Measurements from ENCODE around the gene PCBD1.

PCBD1 gene

DNA sequence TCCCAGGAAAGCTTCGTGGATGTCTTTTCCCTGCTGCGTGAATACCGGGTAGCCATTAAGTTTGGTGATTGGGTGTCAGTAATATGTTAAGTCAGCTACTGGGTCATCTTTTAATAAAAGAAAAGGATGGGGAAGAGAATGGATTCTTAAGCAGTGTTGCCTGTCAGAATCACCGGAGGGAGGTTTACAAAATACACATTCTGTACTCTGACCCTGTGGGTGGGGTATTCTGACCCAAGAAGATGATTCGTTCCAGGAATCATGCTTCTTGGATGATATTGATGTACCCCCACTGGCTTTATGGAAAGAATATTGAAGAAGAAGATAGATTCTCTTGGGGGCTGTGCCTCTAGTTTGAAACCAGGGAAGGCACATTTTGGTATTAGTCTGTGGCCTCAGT lies 54.3 kb downstream of the PCBD1 start:
- no peak for DNase-seq (ENCODE audit: low spot score)

DNA sequence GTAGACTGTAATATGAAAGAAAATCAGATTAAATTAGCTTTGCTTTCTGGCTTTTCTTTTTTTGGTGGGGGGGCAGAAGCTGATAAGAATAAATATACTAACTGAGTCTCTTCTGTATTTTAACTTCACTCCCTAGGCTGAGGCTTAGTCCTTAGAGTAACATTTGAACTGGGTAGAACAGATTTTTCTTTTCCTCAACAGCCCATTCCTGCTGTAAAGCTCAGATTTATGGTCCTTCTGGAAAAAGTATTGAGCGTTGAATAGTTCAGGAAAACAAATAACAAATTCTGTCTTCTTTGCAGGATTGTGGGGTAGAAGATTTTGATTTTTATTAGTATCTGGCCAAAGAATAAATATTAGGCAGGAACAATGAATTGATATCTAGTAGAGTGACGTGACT lies 54.8 kb downstream of the PCBD1 start:
- no peak for DNase-seq (ENCODE audit: low spot score)
